Measurements from ENCODE around the gene PSMC4. TPM values are rescaled to one million over a fixed set of nuclear protein-coding genes. Genes with fewer than 3 reads are reported as not detected.
A peak's percentile ranks its signal among the peaks of the same experiment; 100 is the strongest.

The PSMC4 gene
- total and polyA plus RNA-seq, 9 donors, result 39.3 to 73.5 (median 57.0) TPM

GRCh38 chr19:39987167-39987566 is 16.2 kb downstream of the PSMC4 start:
- Histone ChIP-seq H3K9me3 (peaks cover 0 to 2% of the 10 kb centered on the region in 2 donors), H3K27me3 (no peaks in the 10 kb centered on the region), H3K36me3 (no peaks in the 10 kb centered on the region), H3K4me1 (ENCODE audit: insufficient read depth) (no peaks in the 10 kb centered on the region), H3K27ac (no peak overlapping the region), H3K4me3 (no peak overlapping the region)
- intact Hi-C loops (cut with DNase I), result no loop called here
- no peak for TF ChIP-seq POLR2A (IDR thresholded peaks at IDR 0.05)
- no peak for TF ChIP-seq CTCF (IDR thresholded peaks at IDR 0.05)
- TF ChIP-seq EP300 (IDR thresholded peaks at IDR 0.05), result no peak
- DNase-seq, result no peak

DNA sequence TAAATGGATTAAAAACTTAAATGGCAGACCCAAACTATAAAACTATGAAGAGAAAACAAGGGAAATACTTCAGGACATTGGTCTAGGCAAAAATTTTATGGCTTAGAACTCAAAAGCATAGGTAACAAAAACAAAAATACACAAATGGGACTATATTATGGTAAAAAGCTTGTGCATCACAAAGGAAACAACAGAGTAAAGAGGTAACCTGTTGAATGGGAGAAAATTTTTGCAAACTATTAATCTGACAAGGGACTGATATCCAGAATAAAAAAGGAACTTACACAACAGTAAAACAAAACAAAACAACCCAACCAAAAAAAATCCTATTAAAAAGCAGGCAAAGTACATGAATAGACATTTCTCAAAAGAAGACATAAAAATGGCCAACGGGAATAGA is 16.6 kb downstream of the PSMC4 start:
- H3K27me3 ChIP-seq, result no peaks in the 10 kb centered on the region
- H3K27ac ChIP-seq, result no peak overlapping the region
- peaks cover 0 to 2% of the 10 kb centered on the region in 2 donors for H3K9me3 ChIP-seq
- 92 to 94% (median 93%) methylated on average over 1 of the region's 1 CpG for WGBS, 3 donors
- no peak overlapping the region for H3K4me3 ChIP-seq
- H3K36me3 ChIP-seq, result no peaks in the 10 kb centered on the region
- H3K4me1 ChIP-seq (ENCODE audit: insufficient read depth), result no peaks in the 10 kb centered on the region
- DNase-seq, result no peak
- intact Hi-C loops (cut with DNase I), result no loop called here
- TF ChIP-seq CTCF (IDR thresholded peaks at IDR 0.05) (no peak), EP300 (IDR thresholded peaks at IDR 0.05) (no peak), POLR2A (IDR thresholded peaks at IDR 0.05) (no peak)

DNA sequence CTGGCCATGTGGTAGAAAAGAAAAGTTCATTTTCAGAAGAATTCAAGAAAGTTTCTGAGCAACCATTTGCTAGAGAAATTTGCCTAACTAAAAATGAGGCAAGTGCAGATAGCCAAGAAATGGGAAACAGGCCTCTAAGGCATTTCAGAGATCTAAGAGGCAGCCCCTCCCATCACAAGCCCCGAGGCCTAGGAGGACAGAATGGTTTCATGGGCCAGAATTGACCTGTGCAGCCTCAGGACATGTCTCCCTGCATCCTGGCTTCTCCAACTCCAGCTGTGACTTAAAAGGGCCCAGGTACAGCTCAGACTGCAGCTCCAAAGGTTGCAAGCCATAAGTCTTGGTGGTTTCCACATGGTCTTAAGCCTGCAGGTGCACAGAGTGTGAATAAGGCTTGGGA is 22.6 kb downstream of the PSMC4 start:
- Histone ChIP-seq H3K27ac (no peak overlapping the region), H3K4me1 (ENCODE audit: insufficient read depth) (no peaks in the 10 kb centered on the region), H3K36me3 (no peaks in the 10 kb centered on the region), H3K4me3 (no peak overlapping the region), H3K27me3 (no peaks in the 10 kb centered on the region), H3K9me3 (no peaks in the 10 kb centered on the region)
- no peak for DNase-seq
- TF ChIP-seq CTCF (IDR thresholded peaks at IDR 0.05) (no peak), EP300 (IDR thresholded peaks at IDR 0.05) (no peak), POLR2A (IDR thresholded peaks at IDR 0.05) (no peak)
- 88 to 100% (median 93%) methylated on average over 1 of the region's 1 CpG for WGBS, 3 donors
- intact Hi-C loops (cut with DNase I), result no loop called here

DNA sequence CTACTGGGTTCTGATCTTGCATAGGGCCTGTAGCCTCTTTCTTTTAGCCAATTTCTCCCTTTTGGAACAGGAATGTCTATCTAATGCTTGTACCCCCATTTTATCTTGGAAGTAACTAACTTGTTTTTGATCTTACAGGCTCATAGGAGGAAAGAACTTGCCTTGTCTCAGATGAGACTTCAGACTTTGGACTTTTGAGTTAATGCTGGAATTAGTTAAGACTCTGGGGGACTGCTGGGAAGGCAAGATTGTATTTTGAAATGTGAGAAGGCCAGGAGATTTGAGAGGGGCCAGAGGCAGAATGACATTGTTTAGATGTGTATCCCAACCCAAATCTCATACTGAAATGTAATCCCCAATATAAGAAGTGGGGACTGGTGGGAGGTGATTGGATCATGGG is 23.4 kb downstream of the PSMC4 start:
- no peak overlapping the region for H3K27ac ChIP-seq
- no peaks in the 10 kb centered on the region for H3K4me1 ChIP-seq (ENCODE audit: insufficient read depth)
- intact Hi-C loops (cut with DNase I), result no loop called here
- no peaks in the 10 kb centered on the region for H3K9me3 ChIP-seq
- no peak for DNase-seq
- no peak for TF ChIP-seq POLR2A (IDR thresholded peaks at IDR 0.05)
- no peak for TF ChIP-seq EP300 (IDR thresholded peaks at IDR 0.05)
- no peak for TF ChIP-seq CTCF (IDR thresholded peaks at IDR 0.05)
- H3K4me3 ChIP-seq, result no peak overlapping the region
- H3K27me3 ChIP-seq, result no peaks in the 10 kb centered on the region
- no peaks in the 10 kb centered on the region for H3K36me3 ChIP-seq

DNA sequence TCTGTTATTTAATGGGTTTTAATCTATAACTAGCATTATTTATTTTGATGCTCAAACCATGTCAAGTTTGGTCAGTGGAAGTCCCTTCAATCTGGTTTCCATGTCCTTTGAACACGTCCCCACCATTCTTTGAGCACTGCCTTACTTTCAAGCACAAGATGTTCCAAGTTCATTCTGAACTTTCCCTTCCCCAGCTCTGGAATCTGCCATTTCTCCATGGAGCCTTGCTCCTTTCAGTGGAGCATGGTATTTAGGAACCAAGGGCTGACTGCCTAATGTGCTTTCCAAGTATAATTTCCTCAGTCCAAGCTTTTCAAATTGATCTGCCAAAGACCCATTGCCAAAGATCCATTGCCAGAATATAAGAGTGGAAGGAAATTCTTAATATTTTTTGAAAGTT is 24.8 kb downstream of the PSMC4 start:
- WGBS, 3 donors, result 74 to 83% (median 77%) methylated on average over 1 of the region's 1 CpG
- H3K27ac ChIP-seq, result no peak overlapping the region
- intact Hi-C loops (cut with DNase I), result no loop called here
- no peaks in the 10 kb centered on the region for H3K4me1 ChIP-seq (ENCODE audit: insufficient read depth)
- no peaks in the 10 kb centered on the region for H3K36me3 ChIP-seq
- no peaks in the 10 kb centered on the region for H3K9me3 ChIP-seq
- no peaks in the 10 kb centered on the region for H3K27me3 ChIP-seq
- no peak for DNase-seq
- peak overlapping the region; percentile 84 for H3K4me3 ChIP-seq
- TF ChIP-seq POLR2A (IDR thresholded peaks at IDR 0.05) (no peak), CTCF (IDR thresholded peaks at IDR 0.05) (no peak), EP300 (IDR thresholded peaks at IDR 0.05) (no peak)
